GM12878 (cell line): ENCODE results near the gene PNMA8C.

ENCODE experiments used
- BMI1 ChIP-seq: fragments of 450-650 bp; IDR thresholded peaks from 2 replicates; pipeline ENCODE4 v1.6.1; 2016; ENCODE audit warnings: mild to moderate bottlenecking, moderate library complexity, borderline replicate concordance
- BRCA1 ChIP-seq: IDR thresholded peaks from 2 replicates; pipeline ENCODE4 v1.6.1; 2011; ENCODE audit warnings: low read depth, low read length, improper control_type of control experiment
- EZH2 ChIP-seq: IDR thresholded peaks from 2 replicates; pipeline ENCODE4 v1.6.1; 2012; ENCODE audit warnings: low read depth, mild to moderate bottlenecking, control low read depth, inconsistent platforms, low read length, borderline replicate concordance; ENCODE audit not compliant: control insufficient read depth
- FOXK2 ChIP-seq: fragments of 450-650 bp; IDR thresholded peaks from 2 replicates; pipeline ENCODE4 v1.6.1; 2017; ENCODE audit warnings: mild to moderate bottlenecking, moderate library complexity
- FOXM1 ChIP-seq: IDR thresholded peaks from 2 replicates; pipeline ENCODE4 v1.6.1; 2012; ENCODE audit warnings: low read depth, mild to moderate bottlenecking, inconsistent platforms, low read length, moderate library complexity
- HDGF ChIP-seq: fragments of 450-650 bp; IDR thresholded peaks from 2 replicates; pipeline ENCODE4 v1.6.1; 2016; ENCODE audit warnings: antibody characterized with exemption
- NFXL1 ChIP-seq: fragments of 450-650 bp; IDR thresholded peaks from 2 replicates; pipeline ENCODE4 v1.6.1; 2017; ENCODE audit warnings: antibody characterized with exemption, mild to moderate bottlenecking, borderline replicate concordance
- POLR2A ChIP-seq: IDR thresholded peaks from 2 replicates; pipeline ENCODE4 v1.6.1; 2011; ENCODE audit warnings: low read depth, mild to moderate bottlenecking, low read length
- SMC3 ChIP-seq: IDR thresholded peaks from 2 replicates; pipeline ENCODE4 v1.6.1; 2011; ENCODE audit warnings: low read length, improper control_type of control experiment, borderline replicate concordance
- TCF3 ChIP-seq: IDR thresholded peaks from 2 replicates; pipeline ENCODE4 v1.6.1; 2012; ENCODE audit warnings: low read depth, mild to moderate bottlenecking, low read length, borderline replicate concordance; ENCODE audit not compliant: insufficient read depth
- TF ChIP-seq, protein P1 (sequence below): IDR thresholded peaks from 2 replicates; pipeline ENCODE4 v1.6.1; 2012; ENCODE audit warnings: low read depth, low read length, improper control_type of control experiment
- TF ChIP-seq, protein P2 (sequence below), 3 experiments: IDR thresholded peaks in 2 of 3; conservative IDR thresholded peaks in 1 of 3; 2 replicates each; pipeline ENCODE4 v1.5.1; 2011; ENCODE audit warnings: low read depth in 3 of 3, low read length in 3 of 3, mild to moderate bottlenecking in 3 of 3, control low read depth in 2 of 3, moderate library complexity in 2 of 3, inconsistent platforms in 1 of 3, mixed read lengths in 1 of 3; ENCODE audit not compliant: control insufficient read depth in 2 of 3, insufficient read depth in 1 of 3; ENCODE audit errors: extremely low read depth in 1 of 3
- TF ChIP-seq, protein P3 (sequence below): fragments of 450-650 bp; IDR thresholded peaks from 2 replicates; pipeline ENCODE4 v1.6.1; 2018; ENCODE audit warnings: mild to moderate bottlenecking, low read depth, moderate library complexity; ENCODE audit not compliant: partially characterized antibody

GRCh38 chr19:46448601-46449000 is 19.9 kb upstream of the PNMA8C start:
- no peak for TF ChIP-seq BRCA1
- TF ChIP-seq POLR2A: no peak
- TF ChIP-seq SMC3: no peak
- no peak for TF ChIP-seq TCF3
- TF ChIP-seq, protein P1, sequence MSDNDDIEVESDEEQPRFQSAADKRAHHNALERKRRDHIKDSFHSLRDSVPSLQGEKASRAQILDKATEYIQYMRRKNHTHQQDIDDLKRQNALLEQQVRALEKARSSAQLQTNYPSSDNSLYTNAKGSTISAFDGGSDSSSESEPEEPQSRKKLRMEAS: no peak
- no peak for TF ChIP-seq FOXM1
- no peak for TF ChIP-seq NFXL1
- TF ChIP-seq BMI1: no peak
- TF ChIP-seq, protein P2, sequence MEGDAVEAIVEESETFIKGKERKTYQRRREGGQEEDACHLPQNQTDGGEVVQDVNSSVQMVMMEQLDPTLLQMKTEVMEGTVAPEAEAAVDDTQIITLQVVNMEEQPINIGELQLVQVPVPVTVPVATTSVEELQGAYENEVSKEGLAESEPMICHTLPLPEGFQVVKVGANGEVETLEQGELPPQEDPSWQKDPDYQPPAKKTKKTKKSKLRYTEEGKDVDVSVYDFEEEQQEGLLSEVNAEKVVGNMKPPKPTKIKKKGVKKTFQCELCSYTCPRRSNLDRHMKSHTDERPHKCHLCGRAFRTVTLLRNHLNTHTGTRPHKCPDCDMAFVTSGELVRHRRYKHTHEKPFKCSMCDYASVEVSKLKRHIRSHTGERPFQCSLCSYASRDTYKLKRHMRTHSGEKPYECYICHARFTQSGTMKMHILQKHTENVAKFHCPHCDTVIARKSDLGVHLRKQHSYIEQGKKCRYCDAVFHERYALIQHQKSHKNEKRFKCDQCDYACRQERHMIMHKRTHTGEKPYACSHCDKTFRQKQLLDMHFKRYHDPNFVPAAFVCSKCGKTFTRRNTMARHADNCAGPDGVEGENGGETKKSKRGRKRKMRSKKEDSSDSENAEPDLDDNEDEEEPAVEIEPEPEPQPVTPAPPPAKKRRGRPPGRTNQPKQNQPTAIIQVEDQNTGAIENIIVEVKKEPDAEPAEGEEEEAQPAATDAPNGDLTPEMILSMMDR (IDR thresholded peaks at IDR 0.05 in 2 of 3, conservative IDR thresholded peaks at IDR 0.05 in 1 of 3; ENCODE audit: control insufficient read depth in 2 of 3, extremely low read depth in 1 of 3, insufficient read depth in 1 of 3, low read depth in 3 of 3, low read length in 3 of 3): no peak
- TF ChIP-seq FOXK2: no peak
- TF ChIP-seq, protein P3, sequence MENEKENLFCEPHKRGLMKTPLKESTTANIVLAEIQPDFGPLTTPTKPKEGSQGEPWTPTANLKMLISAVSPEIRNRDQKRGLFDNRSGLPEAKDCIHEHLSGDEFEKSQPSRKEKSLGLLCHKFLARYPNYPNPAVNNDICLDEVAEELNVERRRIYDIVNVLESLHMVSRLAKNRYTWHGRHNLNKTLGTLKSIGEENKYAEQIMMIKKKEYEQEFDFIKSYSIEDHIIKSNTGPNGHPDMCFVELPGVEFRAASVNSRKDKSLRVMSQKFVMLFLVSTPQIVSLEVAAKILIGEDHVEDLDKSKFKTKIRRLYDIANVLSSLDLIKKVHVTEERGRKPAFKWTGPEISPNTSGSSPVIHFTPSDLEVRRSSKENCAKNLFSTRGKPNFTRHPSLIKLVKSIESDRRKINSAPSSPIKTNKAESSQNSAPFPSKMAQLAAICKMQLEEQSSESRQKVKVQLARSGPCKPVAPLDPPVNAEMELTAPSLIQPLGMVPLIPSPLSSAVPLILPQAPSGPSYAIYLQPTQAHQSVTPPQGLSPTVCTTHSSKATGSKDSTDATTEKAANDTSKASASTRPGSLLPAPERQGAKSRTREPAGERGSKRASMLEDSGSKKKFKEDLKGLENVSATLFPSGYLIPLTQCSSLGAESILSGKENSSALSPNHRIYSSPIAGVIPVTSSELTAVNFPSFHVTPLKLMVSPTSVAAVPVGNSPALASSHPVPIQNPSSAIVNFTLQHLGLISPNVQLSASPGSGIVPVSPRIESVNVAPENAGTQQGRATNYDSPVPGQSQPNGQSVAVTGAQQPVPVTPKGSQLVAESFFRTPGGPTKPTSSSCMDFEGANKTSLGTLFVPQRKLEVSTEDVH: no peak
- TF ChIP-seq EZH2: no peak
- TF ChIP-seq HDGF: no peak
